Panc1 (cell line): Measurements from ENCODE around the gene CRYZ. TPM values are rescaled to one million over a fixed set of nuclear protein-coding genes. Genes with fewer than 3 reads are reported as not detected.

Experiments used
- ATAC-seq: fragments of 200-7000 bp; cut with Tn5 transposase; 2 replicates; pipeline ENCODE4 v1.9.1; 2020; ENCODE audit warnings: mild to moderate bottlenecking, moderate library complexity
- BruUV-seq: library from RNA; stranded (reverse); fragments of 400-500 nt; replicated peaks from 2 replicates; lab custom pipeline; 2021; lab: Mats Ljungman, UMichigan
- CTCF ChIA-PET: fragments of 300-600 bp; sonication (Branson Sonifier 250); formaldehyde crosslinking; loops from one replicate; lab custom pipeline; 2022; ENCODE audit warnings: antibody characterized with exemption; lab: Charles Lee
- POLR2A ChIA-PET: fragments of 300-600 bp; sonication (Branson Sonifier 250); formaldehyde crosslinking; loops from one replicate; lab custom pipeline; 2022; ENCODE audit warnings: antibody characterized with exemption; lab: Charles Lee
- DNase-seq: peaks from one replicate; pipeline ENCODE4 v3.0.0-alpha.2; 2010; ENCODE audit warnings: low read depth, low spot score
- H3K27ac ChIP-seq: 2 replicates; pipeline ENCODE4 v1.5.1; 2011; ENCODE audit warnings: mild to moderate bottlenecking, low read length, inconsistent platforms
- H3K27me3 ChIP-seq: fragments of 200-500 bp; sonication (Bioruptor generic); 2 replicates; pipeline ENCODE4 v1.6.0; 2014; ENCODE audit warnings: low read length, inconsistent platforms; ENCODE audit not compliant: control insufficient read depth, insufficient read depth
- H3K36me3 ChIP-seq: fragments of 200-500 bp; sonication (Bioruptor generic); 2 replicates; pipeline ENCODE4 v1.5.1; 2014; ENCODE audit warnings: inconsistent platforms, mild to moderate bottlenecking, low read length, moderate library complexity; ENCODE audit not compliant: control insufficient read depth, insufficient read depth
- H3K4me1 ChIP-seq: 2 replicates; pipeline ENCODE4 v1.5.1; 2011; ENCODE audit warnings: inconsistent platforms, mild to moderate bottlenecking, low read length, moderate library complexity; ENCODE audit not compliant: control insufficient read depth, insufficient read depth
- H3K4me3 ChIP-seq, 2 experiments: 2 replicates each; pipeline ENCODE4 v1.5.1; 2011 to 2012; ENCODE audit warnings: low read depth in 2 of 2, low read length in 2 of 2, mild to moderate bottlenecking in 2 of 2, inconsistent platforms in 1 of 2, moderate library complexity in 1 of 2
- H3K9me3 ChIP-seq: fragments of 200-500 bp; sonication (Bioruptor generic); 2 replicates; pipeline ENCODE4 v1.5.1; 2014; ENCODE audit warnings: low read depth, mild to moderate bottlenecking, inconsistent platforms, low read length, moderate library complexity; ENCODE audit not compliant: control insufficient read depth, insufficient read depth
- POLR2AphosphoS5 ChIP-seq: IDR thresholded peaks from 2 replicates; pipeline ENCODE4 v1.6.1; 2012; ENCODE audit warnings: mild to moderate bottlenecking, low read depth, low read length, moderate library complexity
- REST ChIP-seq, 2 experiments: IDR thresholded peaks; 2 replicates each; pipeline ENCODE4 v1.6.1; 2011 to 2012; ENCODE audit warnings: low read depth in 2 of 2, control low read depth in 1 of 2, low read length in 1 of 2, mild to moderate bottlenecking in 1 of 2, moderate library complexity in 1 of 2; ENCODE audit not compliant: insufficient read depth in 1 of 2
- SIN3A ChIP-seq: IDR thresholded peaks from 2 replicates; pipeline ENCODE4 v1.6.1; 2012; ENCODE audit warnings: low read depth, mild to moderate bottlenecking, low read length, moderate library complexity, borderline replicate concordance; ENCODE audit not compliant: insufficient read depth
- TCF7L2 ChIP-seq: IDR thresholded peaks from 2 replicates; pipeline ENCODE4 v1.6.1; 2011; ENCODE audit warnings: mild to moderate bottlenecking, low read depth, low read length, inconsistent platforms
- in situ Hi-C: cut with HindIII; loops from 2 replicates; pipeline ENCODE4 v1.10.0; 2016; ENCODE audit warnings: low sequenced_read_pairs, low pct_unique_long_range_greater_than_20kb
- intact Hi-C: fragments of 100-400 bp; cut with micrococcal nuclease; formaldehyde crosslinking; loops from one replicate; pipeline ENCODE4 v1.10.0; 2022; ENCODE audit not compliant: unreplicated experiment
- total RNA-seq: library from RNA; stranded (reverse); gene quantifications from one replicate; pipeline ENCODE4 v1.2.1, GENCODE V29; 2021; ENCODE audit not compliant: unreplicated experiment
- TF ChIP-seq, protein P1 (sequence below): fragments of 450-650 bp; IDR thresholded peaks from 2 replicates; pipeline ENCODE4 v1.5.1; 2017; ENCODE audit warnings: mild to moderate bottlenecking

CRYZ gene
- total RNA-seq, 1 experiment from 2014 or later, result 32.7 TPM

- intact Hi-C loops, result loop anchor here (10.0 kb wide), 2 partner anchors 185 to 485 kb away; no protein-coding TSS in a partner anchor
- ATAC-seq (peak; percentile 78; the same call in 1 of the 2 replicates), DNase-seq (peak; percentile 46)
- TF ChIP-seq, protein P1, sequence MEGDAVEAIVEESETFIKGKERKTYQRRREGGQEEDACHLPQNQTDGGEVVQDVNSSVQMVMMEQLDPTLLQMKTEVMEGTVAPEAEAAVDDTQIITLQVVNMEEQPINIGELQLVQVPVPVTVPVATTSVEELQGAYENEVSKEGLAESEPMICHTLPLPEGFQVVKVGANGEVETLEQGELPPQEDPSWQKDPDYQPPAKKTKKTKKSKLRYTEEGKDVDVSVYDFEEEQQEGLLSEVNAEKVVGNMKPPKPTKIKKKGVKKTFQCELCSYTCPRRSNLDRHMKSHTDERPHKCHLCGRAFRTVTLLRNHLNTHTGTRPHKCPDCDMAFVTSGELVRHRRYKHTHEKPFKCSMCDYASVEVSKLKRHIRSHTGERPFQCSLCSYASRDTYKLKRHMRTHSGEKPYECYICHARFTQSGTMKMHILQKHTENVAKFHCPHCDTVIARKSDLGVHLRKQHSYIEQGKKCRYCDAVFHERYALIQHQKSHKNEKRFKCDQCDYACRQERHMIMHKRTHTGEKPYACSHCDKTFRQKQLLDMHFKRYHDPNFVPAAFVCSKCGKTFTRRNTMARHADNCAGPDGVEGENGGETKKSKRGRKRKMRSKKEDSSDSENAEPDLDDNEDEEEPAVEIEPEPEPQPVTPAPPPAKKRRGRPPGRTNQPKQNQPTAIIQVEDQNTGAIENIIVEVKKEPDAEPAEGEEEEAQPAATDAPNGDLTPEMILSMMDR, result peak; percentile 76
- TF ChIP-seq REST (IDR thresholded peaks at IDR 0.05; ENCODE audit: insufficient read depth in 1 of 2, low read depth in 2 of 2, low read length in 1 of 2), result no peak
- TF ChIP-seq POLR2AphosphoS5, result no peak
- no peaks in the 10 kb centered on the region for H3K9me3 ChIP-seq
- ChIA-PET CTCF (interaction anchor here (0.6 to 1.0 kb wide), 3 partner anchors 44 to 1327 kb away, joined by 3 read pairs; no protein-coding TSS in a partner anchor), POLR2A (interaction anchor here (0.5 kb wide), 1 partner anchor 742 kb away, joined by 3 read pairs; no protein-coding TSS in a partner anchor)
- H3K4me3 ChIP-seq, result no peak overlapping the region
- H3K27ac ChIP-seq, result 0 out of 2 replicates have a peak overlapping the region, but pooled peaks have one; percentile 23
- no TSS peak for BruUV-seq
- in situ Hi-C loops, result no loop called here
- no peaks in the 10 kb centered on the region for H3K27me3 ChIP-seq
- no peaks in the 10 kb centered on the region for H3K36me3 ChIP-seq
- H3K4me1 ChIP-seq, result no peaks in the 10 kb centered on the region; the same call in 1 of the 2 replicates
These were observed 43.1 kb downstream of the CRYZ start for GRCh38 chr1:74689621-74690363.

GRCh38 chr1:74686928-74687327, 45.9 kb downstream of the CRYZ start:
- in situ Hi-C loops (no loop called here), intact Hi-C loops (loop anchor here (10.0 kb wide), 1 partner anchor 182 kb away; no protein-coding TSS in a partner anchor)
- TF ChIP-seq REST (IDR thresholded peaks at IDR 0.05; ENCODE audit: insufficient read depth in 1 of 2, low read depth in 2 of 2, low read length in 1 of 2), result no peak
- TF ChIP-seq TCF7L2, result no peak
- no peak for TF ChIP-seq POLR2AphosphoS5
- TF ChIP-seq, protein P1, result no peak
- TF ChIP-seq SIN3A, result no peak
- DNase-seq (no peak), ATAC-seq (no peak)
- Histone ChIP-seq H3K4me1 (no peaks in the 10 kb centered on the region), H3K36me3 (no peaks in the 10 kb centered on the region), H3K9me3 (no peaks in the 10 kb centered on the region), H3K27ac (no peak overlapping the region), H3K4me3 (no peak overlapping the region), H3K27me3 (no peaks in the 10 kb centered on the region; the same call in 1 of the 2 replicates)
- POLR2A ChIA-PET, result no interaction called here
- CTCF ChIA-PET, result no interaction called here
- no TSS peak for BruUV-seq
